H1 (cell line): Measurements from ENCODE around the gene FOXN3. TPM values are rescaled to one million over a fixed set of nuclear protein-coding genes. Genes with fewer than 3 reads are reported as not detected.

Experiments
- ASH2L ChIP-seq: fragments of 200-600, 300-600 bp; sonication (generic); IDR thresholded peaks from one replicate; pipeline ENCODE4 v1.7.1; 2017; ENCODE audit warnings: low read length
- CBX5 ChIP-seq: fragments of 300-800, 300-1000 bp; sonication (generic); IDR thresholded peaks from 2 replicates; pipeline ENCODE4 v1.7.1; 2016; ENCODE audit warnings: antibody characterized with exemption, low read length, low read depth
- GABPA ChIP-seq: IDR thresholded peaks from 2 replicates; pipeline ENCODE4 v1.6.1; 2011; ENCODE audit warnings: mild to moderate bottlenecking, low read length, moderate library complexity, borderline replicate concordance; ENCODE audit not compliant: insufficient read depth
- GTF2F1 ChIP-seq: IDR thresholded peaks from 2 replicates; pipeline ENCODE4 v1.6.1; 2012; ENCODE audit warnings: low read depth, low read length, improper control_type of control experiment, borderline replicate concordance
- MAFK ChIP-seq: IDR thresholded peaks from 2 replicates; pipeline ENCODE4 v1.6.1; 2012; ENCODE audit warnings: low read depth, mild to moderate bottlenecking, improper control_type of control experiment, low read length
- RAD21 ChIP-seq, 2 experiments: IDR thresholded peaks in 1 of 2; conservative IDR thresholded peaks in 1 of 2; 2 replicates each; pipeline ENCODE4 v1.6.1; 2011; ENCODE audit warnings: low read depth in 2 of 2, low read length in 2 of 2, improper control_type of control experiment in 1 of 2, inconsistent platforms in 1 of 2, mild to moderate bottlenecking in 1 of 2, moderate library complexity in 1 of 2
- RNF2 ChIP-seq: fragments of 200-900, 300-1000 bp; sonication (generic); IDR thresholded peaks from 2 replicates; pipeline ENCODE4 v1.7.1; 2016; ENCODE audit warnings: borderline replicate concordance, low read depth, mild to moderate bottlenecking, antibody characterized with exemption, low read length; ENCODE audit not compliant: poor library complexity, severe bottlenecking; ENCODE audit errors: missing control alignments
- RXRA ChIP-seq: IDR thresholded peaks from 2 replicates; pipeline ENCODE4 v1.6.1; 2011; ENCODE audit warnings: low read depth, mild to moderate bottlenecking, low read length, moderate library complexity; ENCODE audit not compliant: insufficient read depth
- SAP30 ChIP-seq: fragments of 300-600 bp; sonication (generic); IDR thresholded peaks from 2 replicates; pipeline ENCODE4 v1.7.1; 2012; ENCODE audit warnings: low read length, moderate library complexity, mild to moderate bottlenecking, inconsistent platforms; ENCODE audit not compliant: insufficient read depth, insufficient replicate concordance
- SIX5 ChIP-seq: IDR thresholded peaks from 2 replicates; pipeline ENCODE4 v1.6.1; 2011; ENCODE audit warnings: mild to moderate bottlenecking, low read depth, low read length
- USF2 ChIP-seq: IDR thresholded peaks from 2 replicates; pipeline ENCODE4 v1.6.1; 2011; ENCODE audit warnings: low read length, improper control_type of control experiment
- polyA plus RNA-seq, 7 experiments: library from polyadenylated mRNA; depleted of rRNA in 3 of 7; stranded (reverse) in 5 of 7; unstranded in 2 of 7; fragments of >200 nt in 5 of 7; fragments of 200-250 nt in 2 of 7; gene quantifications; 1 replicate in 5 of 7; 2 replicates in 1 of 7; 4 replicates in 1 of 7; pipeline versions ENCODE4 v1.2.1 to v1.2.3, GENCODE V29; 2011 to 2013; ENCODE audit warnings: missing spikeins in 2 of 7, mixed read lengths in 2 of 7
- total RNA-seq: library from RNA; stranded (reverse); fragmentation: NEBNext Ultra II Directional; extraction: Animal tissue kit (Norgen Biotek cat#: 25700); gene quantifications from 2 replicates; pipeline ENCODE4 v1.2.1, GENCODE V29; 2021

The FOXN3 gene
- total and polyA plus RNA-seq, 2 of the 8 experiments (the other 6 are each of a cell fraction or from before 2014, with no cell fraction given) = 52.6 to 178 TPM

- TF ChIP-seq USF2 = no peak
- no peak for TF ChIP-seq SAP30
- no peak for TF ChIP-seq SIX5
- no peak for TF ChIP-seq GABPA
- no peak for TF ChIP-seq RXRA
- TF ChIP-seq CBX5 = no peak
- no peak for TF ChIP-seq GTF2F1
- no peak for TF ChIP-seq RNF2
- TF ChIP-seq ASH2L = no peak
- TF ChIP-seq RAD21 (IDR thresholded peaks at IDR 0.05 in 1 of 2, conservative IDR thresholded peaks at IDR 0.05 in 1 of 2; ENCODE audit: low read depth in 2 of 2, low read length in 2 of 2) = no peak
- TF ChIP-seq MAFK = no peak
- TF ChIP-seq, all 59 proteins: peak for 0
These were observed 77.9 kb downstream of the FOXN3 start (continued) for GRCh38 chr14:89339158-89339557.
